Fibroblast of upper back skin (primary cell): Measurements from ENCODE around the gene TAF5L.
"Not testable (repeated sequence)": the region's sequence is repeated elsewhere in the genome, so short reads cannot be mapped to it uniquely, and the experiment has no call there.

ENCODE experiments used
- DNase-seq: peaks from one replicate; pipeline ENCODE4 v3.0.0-alpha.2; 2013

The TAF5L gene

GRCh38 chr1:229600229-229600628 lies 25.7 kb downstream of the TAF5L start:
- DNase-seq, result no peak

DNA sequence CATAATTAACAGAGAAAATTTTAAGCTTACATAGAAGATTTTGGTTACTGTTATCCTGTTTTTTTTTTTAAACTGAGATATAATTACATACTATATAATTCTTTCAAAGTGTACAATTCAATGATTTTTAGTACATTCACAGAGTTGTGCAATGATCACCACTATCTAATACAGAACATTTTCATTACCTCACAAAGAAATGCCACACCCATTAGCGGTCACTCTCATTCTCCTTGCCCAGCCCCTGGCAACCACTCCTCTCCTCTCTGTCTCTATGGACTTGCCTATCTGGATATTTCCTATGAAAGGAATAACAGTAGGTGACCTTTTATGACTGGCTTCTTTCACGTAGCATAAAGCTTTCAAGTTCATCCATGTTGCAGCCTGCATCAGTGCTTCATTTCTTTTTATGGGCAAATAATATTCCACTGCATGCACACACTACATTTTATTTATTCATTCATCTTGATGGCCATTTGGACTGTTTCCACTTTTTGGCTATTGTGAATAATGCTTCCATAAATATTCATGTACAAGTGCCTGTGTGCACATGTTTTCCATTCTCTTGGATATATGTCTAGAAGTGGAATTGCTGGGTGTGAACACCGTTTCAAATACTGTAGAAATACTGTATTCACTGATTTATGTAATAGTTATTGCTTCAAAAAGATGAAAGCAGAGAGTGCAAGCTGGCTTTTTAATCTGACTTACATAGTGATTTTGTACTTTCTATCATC lies 26.5 kb downstream of the TAF5L start:
- no peak for DNase-seq

DNA sequence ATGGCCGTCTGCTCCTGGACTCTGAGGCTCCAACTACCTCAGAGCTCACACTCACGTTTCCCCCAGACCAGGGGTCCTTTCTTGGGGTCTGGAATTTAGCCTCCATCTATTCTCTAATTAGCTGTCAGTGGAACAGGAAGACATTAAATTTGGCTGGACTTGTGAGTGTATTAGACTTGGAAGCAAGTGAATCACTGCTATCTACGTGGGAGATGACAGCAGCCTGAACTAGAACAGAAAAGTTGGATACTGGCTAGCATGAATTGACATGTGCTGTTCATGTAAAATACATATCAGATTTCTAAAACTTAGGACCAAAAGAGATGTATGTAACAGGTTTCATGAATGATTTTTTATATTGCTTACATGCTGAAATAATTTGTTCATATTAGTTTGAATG lies 28.0 kb downstream of the TAF5L start:
- no peak for DNase-seq

DNA sequence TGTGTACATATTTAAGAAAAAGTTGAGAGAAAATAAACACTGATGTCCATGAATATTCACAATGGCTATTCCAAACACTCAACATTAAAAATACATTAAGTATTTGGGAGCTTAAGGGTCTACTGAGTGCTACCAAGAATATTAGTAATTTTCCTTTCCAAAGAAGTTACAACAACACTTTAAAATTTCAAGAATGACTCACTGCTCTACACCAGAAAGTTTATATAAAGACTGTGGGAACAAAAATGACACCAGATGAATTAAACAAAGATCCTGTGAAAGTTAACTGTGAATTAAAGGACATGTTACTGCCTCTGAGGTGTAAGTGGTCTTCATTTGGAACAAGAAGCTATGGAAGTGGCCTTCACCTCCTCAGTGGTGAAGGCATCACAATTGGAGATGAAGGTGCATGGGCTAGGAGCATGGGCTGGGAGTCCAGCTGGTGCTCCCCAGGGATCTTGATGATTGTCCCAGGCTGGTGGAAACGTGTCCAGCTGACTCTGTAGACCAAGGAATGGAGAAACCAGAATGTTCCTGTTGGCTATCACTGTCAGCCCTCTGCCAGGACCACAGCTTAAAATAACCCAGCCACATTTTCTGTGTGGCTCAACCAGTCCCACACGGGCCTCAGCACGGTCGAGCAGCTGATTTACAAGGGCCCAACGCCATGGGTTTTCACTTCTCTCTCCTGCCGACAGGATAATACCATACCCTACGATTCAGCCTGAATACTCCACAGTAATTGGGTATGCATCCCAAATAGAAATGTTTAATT lies 28.8 kb downstream of the TAF5L start:
- DNase-seq, result peak; percentile 34

DNA sequence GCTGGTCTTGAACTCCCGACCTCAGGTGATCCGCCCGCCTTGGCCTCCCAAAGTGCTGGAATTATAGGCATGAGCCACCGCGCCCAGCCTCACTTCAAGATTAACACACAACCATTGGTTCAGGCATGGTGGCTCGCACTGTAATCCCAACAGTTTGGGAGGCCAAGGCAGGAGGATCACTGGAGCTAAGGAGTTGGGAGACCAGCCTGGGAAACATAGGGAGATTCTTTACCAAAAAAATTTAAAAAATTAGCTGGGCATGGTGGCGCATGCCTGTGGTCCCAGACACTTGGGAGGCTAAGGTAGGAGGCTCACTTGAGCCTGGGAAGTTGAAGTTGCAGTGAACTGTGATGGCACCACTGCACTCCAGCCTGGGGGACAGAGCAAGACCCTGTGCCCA lies 30.0 kb downstream of the TAF5L start:
- not testable (repeated sequence) for DNase-seq

DNA sequence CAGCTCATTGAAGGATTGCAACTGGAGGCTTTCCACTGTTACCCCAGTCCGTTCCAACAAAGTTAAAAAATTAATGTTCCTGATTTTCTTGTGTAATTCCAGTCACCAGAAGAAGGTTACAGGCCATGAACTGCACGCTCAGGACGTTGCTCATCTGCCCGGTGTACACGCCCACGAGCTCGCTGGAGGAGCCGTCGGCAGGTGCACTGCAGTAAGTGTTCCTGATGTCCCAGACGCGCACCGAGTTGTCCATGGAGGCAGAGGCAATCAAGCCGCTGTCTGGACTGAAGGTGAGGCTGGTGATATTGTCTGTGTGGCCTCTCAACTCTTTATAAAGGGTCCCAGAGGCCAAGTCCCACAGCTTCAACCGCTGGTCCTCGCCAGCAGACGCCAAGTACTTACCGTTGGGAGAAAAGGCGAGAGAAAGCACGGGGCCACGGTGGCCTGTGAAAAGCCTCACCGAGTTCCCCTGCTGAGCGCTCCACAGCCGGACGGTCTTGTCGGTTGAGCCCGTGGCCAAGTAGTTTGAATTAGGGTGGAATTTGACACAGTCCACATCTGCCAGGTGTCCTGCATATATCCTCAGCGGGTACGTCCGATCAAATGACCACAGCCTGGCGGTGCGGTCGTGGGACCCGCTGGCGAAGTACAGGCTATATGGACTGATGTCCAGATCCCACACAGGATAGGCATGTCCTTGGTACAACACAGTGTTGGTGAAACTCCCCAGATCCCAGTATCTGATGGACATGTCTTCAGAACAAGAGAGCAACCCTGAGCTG lies 31.5 kb downstream of the TAF5L start:
- DNase-seq, result no peak

DNA sequence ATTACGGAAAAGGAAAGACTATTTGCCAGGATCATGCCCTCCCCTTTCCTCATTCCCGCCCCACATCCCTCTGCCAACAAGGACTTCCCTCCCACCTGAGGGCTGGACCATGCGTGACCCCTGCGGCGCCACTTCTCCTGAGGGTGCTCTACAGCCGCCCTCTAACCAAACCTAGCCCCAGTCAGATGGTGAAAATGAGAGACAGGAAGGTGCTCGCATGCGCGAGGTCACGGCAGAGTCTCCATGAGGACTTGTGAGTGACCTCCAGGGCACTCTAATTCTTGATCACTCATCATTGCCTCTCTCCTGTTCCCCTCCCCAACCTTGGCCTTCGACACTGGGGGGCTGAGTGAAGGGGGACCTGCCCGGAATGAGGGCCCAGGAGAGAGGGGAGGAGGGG lies 32.1 kb downstream of the TAF5L start:
- DNase-seq, result no peak

GRCh38 chr1:229590119-229590518 lies 35.8 kb downstream of the TAF5L start:
- no peak for DNase-seq

DNA sequence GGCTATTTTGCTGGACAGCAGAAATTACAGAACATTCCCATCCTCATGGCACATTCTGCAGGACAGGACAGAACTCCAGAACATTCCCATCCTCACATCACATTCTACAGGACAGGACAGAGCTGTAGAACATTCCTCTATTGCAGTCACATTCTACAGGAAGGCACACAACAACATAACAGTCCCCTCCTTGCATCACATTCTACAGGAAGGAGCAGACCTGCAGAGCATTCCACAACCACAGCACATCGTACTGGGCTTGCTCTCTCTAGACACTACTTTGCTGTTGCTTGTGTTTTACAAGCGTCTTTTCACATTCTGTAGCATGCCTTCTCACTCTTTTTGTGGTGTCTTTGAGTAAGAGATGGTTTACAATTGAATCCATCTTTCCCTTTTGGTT lies 40.6 kb downstream of the TAF5L start:
- DNase-seq, result no peak

DNA sequence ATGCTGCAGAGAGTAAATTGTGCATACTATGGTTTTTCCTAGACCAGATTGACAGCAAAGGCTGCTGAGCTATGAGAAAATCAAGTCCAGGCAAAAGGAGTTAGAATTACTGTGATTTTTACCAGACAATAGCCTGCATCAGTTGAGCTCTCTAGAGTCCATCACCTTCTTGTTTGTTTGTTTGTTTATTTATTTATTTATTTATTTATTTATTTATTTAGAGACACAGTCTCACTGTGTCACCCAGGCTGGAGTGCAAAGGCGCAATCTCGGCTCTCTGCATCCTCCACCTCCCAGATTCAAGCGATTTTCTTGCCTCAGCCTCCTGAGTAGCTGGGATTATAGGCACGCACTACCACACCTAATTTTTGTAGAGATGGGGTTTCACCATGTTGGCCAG lies 43.2 kb downstream of the TAF5L start:
- DNase-seq, result no peak

DNA sequence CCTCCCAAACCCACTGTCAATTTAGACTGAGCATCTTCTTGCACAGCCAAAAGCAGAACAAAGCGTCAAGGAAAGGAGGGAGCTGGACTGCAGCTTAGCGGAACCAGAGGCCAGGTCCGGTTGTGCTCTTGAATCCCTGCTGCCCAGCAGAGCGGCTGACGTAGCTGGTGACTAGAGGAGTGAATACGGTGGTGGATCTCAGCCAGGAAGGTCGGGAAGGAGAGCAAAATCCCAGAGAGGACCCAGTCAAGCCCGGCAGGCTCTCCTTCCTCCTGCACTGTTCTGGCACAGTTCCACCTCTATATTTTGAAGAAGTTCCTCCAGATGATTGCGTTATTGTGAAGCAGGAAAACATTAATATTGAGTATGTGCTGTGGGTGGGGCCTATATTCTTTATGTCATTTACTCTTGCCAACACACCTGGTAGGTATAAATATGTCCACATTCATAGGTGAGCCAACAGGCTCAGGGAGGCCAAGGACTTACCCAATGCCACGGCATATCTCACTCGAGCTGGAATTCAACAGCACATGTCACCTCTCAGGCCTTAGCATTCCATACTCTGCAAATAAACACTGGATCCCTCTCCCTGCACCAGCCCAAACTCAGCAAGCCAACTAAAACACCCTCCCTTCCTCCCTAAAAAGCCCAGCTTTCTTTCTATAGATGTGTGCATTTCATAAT lies 43.8 kb downstream of the TAF5L start:
- no peak for DNase-seq

DNA sequence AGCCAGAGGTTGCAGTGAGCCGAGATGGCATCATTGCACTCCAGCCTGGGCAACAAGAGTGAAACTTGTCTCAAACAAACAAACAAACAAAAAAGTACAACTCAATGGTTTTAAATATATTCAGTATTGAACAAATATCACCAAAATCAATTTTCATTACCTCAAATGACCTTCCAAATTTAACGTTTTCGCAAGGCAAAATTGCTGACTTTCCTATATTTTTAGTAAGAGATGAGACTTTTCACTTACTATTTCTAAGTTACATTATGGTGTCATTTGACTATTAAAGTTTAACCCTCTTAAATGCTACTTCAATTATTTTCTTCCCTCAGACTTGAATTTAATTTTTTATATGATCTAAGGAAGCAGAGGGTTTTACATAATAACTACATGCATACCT lies 44.4 kb downstream of the TAF5L start:
- DNase-seq, result no peak

DNA sequence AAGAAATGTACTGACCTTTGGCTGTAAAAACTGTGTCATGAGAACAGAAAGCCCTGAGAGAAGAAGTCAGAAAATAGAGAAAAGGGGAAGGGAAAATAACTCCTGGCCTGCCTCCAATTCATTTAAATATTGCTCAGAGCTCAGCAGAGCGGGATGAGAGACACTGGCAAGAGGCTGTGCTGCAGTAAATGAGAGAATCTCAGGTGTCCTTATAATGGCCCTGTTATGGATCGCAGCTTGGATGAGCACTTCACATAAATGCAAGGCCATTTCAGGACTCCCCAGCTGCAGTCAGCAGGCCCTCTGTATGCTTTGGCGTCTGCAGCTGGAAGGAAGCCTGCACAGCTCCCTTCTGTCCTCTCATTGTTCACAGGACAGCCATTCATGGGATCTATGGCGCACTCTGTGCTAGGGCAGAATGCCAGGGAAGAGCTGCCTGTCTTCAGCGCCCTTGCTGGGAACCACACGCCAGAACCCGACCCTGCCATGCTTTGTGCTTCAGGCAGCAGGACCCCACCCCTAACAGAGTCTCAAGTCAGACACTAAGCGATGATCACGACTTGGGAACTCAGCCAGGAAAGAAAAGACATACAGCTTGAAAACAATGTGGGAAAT lies 46.8 kb downstream of the TAF5L start:
- DNase-seq, result peak; percentile 16

DNA sequence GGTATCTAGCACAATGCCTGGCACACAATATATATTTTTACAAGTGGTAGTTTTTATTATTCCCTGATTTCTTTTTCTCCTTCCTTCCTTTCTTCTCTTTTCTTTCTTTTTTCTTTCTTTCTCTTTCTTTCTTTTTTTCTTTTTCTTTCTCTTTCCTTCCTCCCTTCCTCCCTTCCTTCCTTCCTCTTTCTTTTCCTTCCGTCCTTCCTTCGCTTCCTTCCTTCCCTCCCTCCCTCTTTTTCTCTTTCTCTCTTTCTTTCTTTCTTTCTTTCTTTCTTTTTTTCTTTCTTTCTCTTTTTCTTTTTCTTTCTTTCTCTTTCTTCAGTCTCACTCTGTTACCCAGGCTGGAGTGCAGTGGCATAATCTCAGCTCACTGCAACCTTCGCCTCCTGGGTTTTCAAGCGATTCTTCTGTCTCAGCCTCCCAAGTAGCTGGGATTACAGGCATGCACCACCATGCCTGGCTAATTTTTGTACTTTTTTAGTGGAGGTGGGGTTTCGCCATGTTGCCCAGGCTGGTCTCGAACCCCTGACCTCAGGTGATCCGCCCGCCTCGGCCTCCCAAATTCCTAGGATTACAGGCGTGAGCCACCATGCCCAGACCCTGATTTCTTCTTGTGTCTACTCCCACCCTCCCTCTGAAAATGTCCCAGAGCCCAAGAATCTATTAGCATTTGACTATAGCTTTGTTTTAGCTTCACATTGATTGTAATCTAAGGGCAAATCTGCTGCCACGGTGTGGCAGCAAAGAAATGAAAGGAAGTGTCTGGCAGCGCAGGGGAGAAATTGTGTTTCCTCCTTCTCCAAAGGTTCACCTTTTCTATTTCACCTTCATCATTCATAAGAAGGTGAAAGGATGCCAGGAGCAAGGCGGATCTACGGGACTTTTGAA lies 47.5 kb downstream of the TAF5L start:
- DNase-seq, result no peak

GRCh38 chr1:229574679-229575442 lies 51.1 kb downstream of the TAF5L start:
- DNase-seq, result no peak

GRCh38 chr1:229572286-229572685 lies 53.6 kb downstream of the TAF5L start:
- DNase-seq, result no peak

GRCh38 chr1:229570891-229571516 lies 54.9 kb downstream of the TAF5L start:
- DNase-seq, result no peak

GRCh38 chr1:229570305-229570704 lies 55.6 kb downstream of the TAF5L start:
- DNase-seq, result no peak

- DNase-seq, result no peak
Measured at GRCh38 chr1:229567109-229567868, 58.6 kb downstream of the TAF5L start.

DNA sequence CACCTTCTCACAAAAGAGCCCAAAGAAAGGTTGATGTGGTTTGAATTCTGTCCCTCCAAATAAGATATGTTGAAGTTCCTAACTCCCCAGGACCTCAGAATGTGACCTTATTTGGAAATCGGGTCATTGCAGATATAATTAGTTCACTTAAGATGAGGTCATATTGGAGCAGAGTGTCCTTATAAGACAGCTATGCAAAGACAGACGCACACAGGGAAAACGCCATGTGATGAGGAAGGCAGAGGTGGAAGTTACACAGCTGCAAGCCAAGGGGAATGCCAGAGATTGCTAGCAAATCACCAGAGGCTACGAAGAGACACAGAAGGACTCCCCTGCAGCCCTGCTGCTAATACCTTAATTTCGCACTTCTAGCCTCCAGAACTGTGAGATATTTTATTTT lies 62.2 kb downstream of the TAF5L start:
- DNase-seq, result peak; percentile 22
